Memory B cell (primary cell): Measurements from ENCODE around the gene MAFB.

Experiments used
- ATAC-seq: fragments of 150-1000 bp; cut with Tn5 transposase; 2 replicates; pipeline ENCODE4 v1.10.0; 2021; ENCODE audit warnings: low read depth, mild to moderate bottlenecking, moderate library complexity
- DNase-seq, 2 donors: peaks; one replicate each; pipeline ENCODE4 v3.0.0; 2022; ENCODE audit warnings: low spot score in 2 of 2
- H3K27ac Mint-ChIP-seq: one replicate; pipeline ENCODE4 v1.8.0; 2022; ENCODE audit warnings: mild to moderate bottlenecking, moderate library complexity, mixed read lengths
- H3K27me3 Mint-ChIP-seq: one replicate; pipeline ENCODE4 v1.8.0; 2022; ENCODE audit warnings: mixed read lengths
- H3K36me3 Mint-ChIP-seq: one replicate; pipeline ENCODE4 v1.8.0; 2022; ENCODE audit warnings: mild to moderate bottlenecking, mixed read lengths
- H3K4me1 Mint-ChIP-seq: one replicate; pipeline ENCODE4 v1.8.0; 2022; ENCODE audit warnings: mixed read lengths
- H3K4me3 Mint-ChIP-seq: one replicate; pipeline ENCODE4 v1.8.0; 2022; ENCODE audit warnings: mild to moderate bottlenecking, moderate library complexity, mixed read lengths
- H3K9me3 Mint-ChIP-seq: one replicate; pipeline ENCODE4 v1.8.0; 2022; ENCODE audit warnings: mixed read lengths

The MAFB gene

GRCh38 chr20:40681165-40681564 lies 7.9 kb downstream of the MAFB start:
- Mint-ChIP-seq H3K4me3 (no peak overlapping the region), H3K36me3 (no peaks in the 10 kb centered on the region), H3K4me1 (peaks cover 3% of the 10 kb centered on the region), H3K27ac (no peak overlapping the region), H3K9me3 (no peaks in the 10 kb centered on the region), H3K27me3 (peaks cover 27% of the 10 kb centered on the region)
- ATAC-seq, result no peak
- DNase-seq, result no peak

- Mint-ChIP-seq H3K4me1 (peaks cover 3% of the 10 kb centered on the region), H3K27ac (no peak overlapping the region), H3K4me3 (no peak overlapping the region), H3K36me3 (no peaks in the 10 kb centered on the region), H3K9me3 (no peaks in the 10 kb centered on the region), H3K27me3 (peaks cover 27% of the 10 kb centered on the region)
- DNase-seq, result no peak
- no peak for ATAC-seq
Observed at GRCh38 chr20:40680161-40680959, 8.7 kb downstream of the MAFB start.

- H3K27me3 Mint-ChIP-seq, result peaks cover 21% of the 10 kb centered on the region
Observed at GRCh38 chr20:40679184-40679583, 9.9 kb downstream of the MAFB start.

GRCh38 chr20:40678286-40678875 lies 10.7 kb downstream of the MAFB start:
- H3K4me1 Mint-ChIP-seq, result peaks cover 3% of the 10 kb centered on the region
- DNase-seq (no peak), ATAC-seq (no peak)
- no peaks in the 10 kb centered on the region for H3K36me3 Mint-ChIP-seq
- H3K9me3 Mint-ChIP-seq, result no peaks in the 10 kb centered on the region
- H3K4me3 Mint-ChIP-seq, result no peak overlapping the region
- no peak overlapping the region for H3K27ac Mint-ChIP-seq
- peaks cover 24% of the 10 kb centered on the region for H3K27me3 Mint-ChIP-seq

More at GRCh38 chr20:40679184-40679583, 9.9 kb downstream of the MAFB start:
- Mint-ChIP-seq H3K9me3 (no peaks in the 10 kb centered on the region), H3K4me3 (no peak overlapping the region), H3K27ac (no peak overlapping the region), H3K4me1 (peaks cover 3% of the 10 kb centered on the region), H3K36me3 (no peaks in the 10 kb centered on the region)
- ATAC-seq, result no peak
- no peak for DNase-seq

- no peaks in the 10 kb centered on the region for H3K36me3 Mint-ChIP-seq
- ATAC-seq (no peak), DNase-seq (no peak)
- no peaks in the 10 kb centered on the region for H3K4me1 Mint-ChIP-seq
- H3K9me3 Mint-ChIP-seq, result no peaks in the 10 kb centered on the region
- peaks cover 22% of the 10 kb centered on the region for H3K27me3 Mint-ChIP-seq
- no peak overlapping the region for H3K4me3 Mint-ChIP-seq
- no peak overlapping the region for H3K27ac Mint-ChIP-seq
Observed at GRCh38 chr20:40677343-40677924, 11.6 kb downstream of the MAFB start.

- no peak for ATAC-seq
- Mint-ChIP-seq H3K9me3 (no peaks in the 10 kb centered on the region), H3K36me3 (no peaks in the 10 kb centered on the region), H3K4me1 (no peaks in the 10 kb centered on the region), H3K27ac (no peak overlapping the region), H3K27me3 (peaks cover 22% of the 10 kb centered on the region), H3K4me3 (no peak overlapping the region)
- no peak for DNase-seq
Observed at GRCh38 chr20:40676491-40677269, 12.4 kb downstream of the MAFB start.

GRCh38 chr20:40675599-40676221 lies 13.3 kb downstream of the MAFB start:
- H3K27ac Mint-ChIP-seq, result no peak overlapping the region
- H3K4me3 Mint-ChIP-seq, result no peak overlapping the region
- no peak for DNase-seq
- no peaks in the 10 kb centered on the region for H3K9me3 Mint-ChIP-seq
- no peak for ATAC-seq
- no peaks in the 10 kb centered on the region for H3K36me3 Mint-ChIP-seq
- H3K27me3 Mint-ChIP-seq, result peaks cover 22% of the 10 kb centered on the region
- H3K4me1 Mint-ChIP-seq, result no peaks in the 10 kb centered on the region

GRCh38 chr20:40673442-40673841 lies 15.6 kb downstream of the MAFB start:
- no peaks in the 10 kb centered on the region for H3K36me3 Mint-ChIP-seq
- H3K4me1 Mint-ChIP-seq, result no peaks in the 10 kb centered on the region
- H3K27me3 Mint-ChIP-seq, result peaks cover 19% of the 10 kb centered on the region
- no peak for ATAC-seq
- H3K27ac Mint-ChIP-seq, result no peak overlapping the region
- H3K4me3 Mint-ChIP-seq, result no peak overlapping the region
- no peak for DNase-seq
- H3K9me3 Mint-ChIP-seq, result peaks cover 4% of the 10 kb centered on the region

GRCh38 chr20:40672095-40672494 lies 16.9 kb downstream of the MAFB start:
- Mint-ChIP-seq H3K4me3 (no peak overlapping the region), H3K27ac (no peak overlapping the region)
- no peak for DNase-seq

GRCh38 chr20:40670253-40670652 lies 18.8 kb downstream of the MAFB start:
- no peaks in the 10 kb centered on the region for H3K4me1 Mint-ChIP-seq
- no peak overlapping the region for H3K27ac Mint-ChIP-seq
- H3K36me3 Mint-ChIP-seq, result no peaks in the 10 kb centered on the region
- ATAC-seq, result no peak
- DNase-seq, result no peak
- peaks cover 15% of the 10 kb centered on the region for H3K27me3 Mint-ChIP-seq
- H3K9me3 Mint-ChIP-seq, result peaks cover 4% of the 10 kb centered on the region
- no peak overlapping the region for H3K4me3 Mint-ChIP-seq

More at GRCh38 chr20:40672095-40672494, 16.9 kb downstream of the MAFB start:
- peaks cover 4% of the 10 kb centered on the region for H3K9me3 Mint-ChIP-seq
- ATAC-seq, result no peak
- no peaks in the 10 kb centered on the region for H3K4me1 Mint-ChIP-seq
- H3K36me3 Mint-ChIP-seq, result no peaks in the 10 kb centered on the region
- peaks cover 15% of the 10 kb centered on the region for H3K27me3 Mint-ChIP-seq

- H3K27ac Mint-ChIP-seq, result no peak overlapping the region
- peaks cover 15% of the 10 kb centered on the region for H3K27me3 Mint-ChIP-seq
- H3K4me3 Mint-ChIP-seq, result no peak overlapping the region
- H3K36me3 Mint-ChIP-seq, result no peaks in the 10 kb centered on the region
- H3K4me1 Mint-ChIP-seq, result no peaks in the 10 kb centered on the region
- DNase-seq (no peak), ATAC-seq (no peak)
- H3K9me3 Mint-ChIP-seq, result peaks cover 4% of the 10 kb centered on the region
Observed at GRCh38 chr20:40669692-40670091, 19.3 kb downstream of the MAFB start.

- Mint-ChIP-seq H3K4me1 (no peaks in the 10 kb centered on the region), H3K4me3 (no peak overlapping the region), H3K9me3 (peaks cover 4% of the 10 kb centered on the region), H3K27ac (no peak overlapping the region), H3K36me3 (no peaks in the 10 kb centered on the region), H3K27me3 (peaks cover 11% of the 10 kb centered on the region)
- DNase-seq (no peak), ATAC-seq (no peak)
Observed at GRCh38 chr20:40668449-40669228, 20.4 kb downstream of the MAFB start.

- Mint-ChIP-seq H3K9me3 (peaks cover 4% of the 10 kb centered on the region), H3K27ac (no peak overlapping the region), H3K36me3 (no peaks in the 10 kb centered on the region), H3K4me3 (no peak overlapping the region), H3K4me1 (no peaks in the 10 kb centered on the region), H3K27me3 (peaks cover 11% of the 10 kb centered on the region)
- DNase-seq, result no peak
- no peak for ATAC-seq
Observed at GRCh38 chr20:40667503-40667902, 21.5 kb downstream of the MAFB start.
